ENCODE measurements around the gene UTP3.
A peak's percentile ranks its signal among the peaks of the same experiment; 100 is the strongest.
"Not testable (repeated sequence)": the region's sequence is repeated elsewhere in the genome, so short reads cannot be mapped to it uniquely, and the experiment has no call there.

The UTP3 gene, protein sequence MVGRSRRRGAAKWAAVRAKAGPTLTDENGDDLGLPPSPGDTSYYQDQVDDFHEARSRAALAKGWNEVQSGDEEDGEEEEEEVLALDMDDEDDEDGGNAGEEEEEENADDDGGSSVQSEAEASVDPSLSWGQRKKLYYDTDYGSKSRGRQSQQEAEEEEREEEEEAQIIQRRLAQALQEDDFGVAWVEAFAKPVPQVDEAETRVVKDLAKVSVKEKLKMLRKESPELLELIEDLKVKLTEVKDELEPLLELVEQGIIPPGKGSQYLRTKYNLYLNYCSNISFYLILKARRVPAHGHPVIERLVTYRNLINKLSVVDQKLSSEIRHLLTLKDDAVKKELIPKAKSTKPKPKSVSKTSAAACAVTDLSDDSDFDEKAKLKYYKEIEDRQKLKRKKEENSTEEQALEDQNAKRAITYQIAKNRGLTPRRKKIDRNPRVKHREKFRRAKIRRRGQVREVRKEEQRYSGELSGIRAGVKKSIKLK

DNA sequence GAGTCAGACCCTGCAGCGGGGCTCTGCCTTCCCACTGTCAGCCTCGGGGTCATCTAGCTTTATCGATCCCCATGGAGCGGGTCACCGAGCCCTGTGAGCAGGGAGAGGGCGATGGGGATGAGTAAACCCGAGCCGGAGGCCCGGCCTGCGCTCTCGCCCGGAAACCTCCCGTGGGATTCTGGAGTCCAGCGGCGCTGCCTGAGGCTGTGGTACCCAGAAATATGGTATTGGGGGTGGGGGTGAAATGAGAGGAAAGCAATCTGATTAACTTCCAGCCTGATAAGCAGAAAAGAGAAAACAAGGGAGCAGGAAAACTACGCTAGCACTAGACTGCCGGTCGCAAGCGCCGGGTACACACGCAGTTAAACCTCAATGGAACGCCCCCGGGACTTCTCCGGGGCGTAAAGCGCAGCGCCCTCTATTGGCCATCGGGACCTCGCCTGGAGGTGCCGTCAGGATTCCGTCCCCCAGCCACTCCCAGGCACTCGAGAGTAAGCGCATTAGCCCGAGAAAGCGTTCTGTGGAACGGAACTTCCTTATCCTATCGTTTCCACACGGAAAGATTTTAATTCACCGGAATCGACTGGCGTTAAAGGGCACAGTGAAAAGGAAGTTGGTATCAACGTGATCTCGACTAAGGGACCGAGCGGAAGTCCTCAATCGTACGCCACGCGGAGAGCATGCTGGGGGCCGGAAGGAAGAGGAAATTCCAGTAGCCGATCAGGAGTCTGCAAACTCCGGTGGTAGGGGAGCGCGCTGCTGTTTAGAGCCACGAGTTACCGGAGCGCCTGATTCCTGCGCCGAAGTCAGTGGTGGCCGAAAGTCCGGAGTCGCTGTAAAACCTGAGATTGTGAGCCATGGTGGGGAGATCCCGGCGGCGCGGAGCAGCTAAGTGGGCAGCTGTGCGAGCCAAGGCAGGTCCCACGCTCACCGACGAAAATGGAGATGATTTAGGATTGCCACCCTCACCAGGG is at the start of gene UTP3:
Gene UTP3, plus strand, starts transcription at position 712 of the 974 bp plus-strand sequence. Its CDS starts 146 bp downstream, at position 858.
- peak within 1 kb of the TSS; percentile 85 for H3K27ac ChIP-seq (ENCODE audit: low read length)
- H3K27me3 ChIP-seq (replicated peaks; ENCODE audit: insufficient read depth, low read length): no peaks in the 10 kb centered on the region
- peaks cover 8% of the 10 kb centered on the region for H3F3A ChIP-seq (ENCODE audit: insufficient read depth, low read length)
- H3K4me2 ChIP-seq (ENCODE audit: low read depth, low read length): peak within 1 kb of the TSS; percentile 86
- no peaks in the 10 kb centered on the region for H4K20me1 ChIP-seq (ENCODE audit: insufficient read depth, low read length)
- TF ChIP-seq EZH2 (optimal IDR thresholded peaks at IDR 0.05; ENCODE audit: low read depth, low read length): no peak
- TF ChIP-seq EZH2phosphoT487 (IDR thresholded peaks at IDR 0.05; ENCODE audit: low read length): no peak
- TF ChIP-seq, protein P1, sequence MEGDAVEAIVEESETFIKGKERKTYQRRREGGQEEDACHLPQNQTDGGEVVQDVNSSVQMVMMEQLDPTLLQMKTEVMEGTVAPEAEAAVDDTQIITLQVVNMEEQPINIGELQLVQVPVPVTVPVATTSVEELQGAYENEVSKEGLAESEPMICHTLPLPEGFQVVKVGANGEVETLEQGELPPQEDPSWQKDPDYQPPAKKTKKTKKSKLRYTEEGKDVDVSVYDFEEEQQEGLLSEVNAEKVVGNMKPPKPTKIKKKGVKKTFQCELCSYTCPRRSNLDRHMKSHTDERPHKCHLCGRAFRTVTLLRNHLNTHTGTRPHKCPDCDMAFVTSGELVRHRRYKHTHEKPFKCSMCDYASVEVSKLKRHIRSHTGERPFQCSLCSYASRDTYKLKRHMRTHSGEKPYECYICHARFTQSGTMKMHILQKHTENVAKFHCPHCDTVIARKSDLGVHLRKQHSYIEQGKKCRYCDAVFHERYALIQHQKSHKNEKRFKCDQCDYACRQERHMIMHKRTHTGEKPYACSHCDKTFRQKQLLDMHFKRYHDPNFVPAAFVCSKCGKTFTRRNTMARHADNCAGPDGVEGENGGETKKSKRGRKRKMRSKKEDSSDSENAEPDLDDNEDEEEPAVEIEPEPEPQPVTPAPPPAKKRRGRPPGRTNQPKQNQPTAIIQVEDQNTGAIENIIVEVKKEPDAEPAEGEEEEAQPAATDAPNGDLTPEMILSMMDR (IDR thresholded peaks at IDR 0.05; ENCODE audit: low read length): peak; percentile 97
- H3K4me3 ChIP-seq (ENCODE audit: low read length): peak within 1 kb of the TSS; percentile 72
- H3K9ac ChIP-seq (ENCODE audit: low read length): peak within 1 kb of the TSS; percentile 61
- H3K4me1 ChIP-seq (ENCODE audit: low read length): peaks cover 27% of the 10 kb centered on the region
- H3K36me3 ChIP-seq (replicated peaks; ENCODE audit: insufficient read depth, low read length): peaks cover 7% of the 10 kb centered on the region; the same call in 1 of the 2 replicates
- H3K9me3 ChIP-seq (replicated peaks; ENCODE audit: insufficient read depth, low read length): no peaks in the 10 kb centered on the region
- DNase-seq: peak; percentile 97
- H3K79me2 ChIP-seq (ENCODE audit: low read length): peaks cover 66% of the 10 kb centered on the region
- H2AFZ ChIP-seq (ENCODE audit: low read length): peak within 1 kb of the TSS; percentile 90
- H3K9me2 ChIP-seq (replicated peaks; ENCODE audit: insufficient read depth, low read length): no peaks in the 10 kb centered on the region

DNA sequence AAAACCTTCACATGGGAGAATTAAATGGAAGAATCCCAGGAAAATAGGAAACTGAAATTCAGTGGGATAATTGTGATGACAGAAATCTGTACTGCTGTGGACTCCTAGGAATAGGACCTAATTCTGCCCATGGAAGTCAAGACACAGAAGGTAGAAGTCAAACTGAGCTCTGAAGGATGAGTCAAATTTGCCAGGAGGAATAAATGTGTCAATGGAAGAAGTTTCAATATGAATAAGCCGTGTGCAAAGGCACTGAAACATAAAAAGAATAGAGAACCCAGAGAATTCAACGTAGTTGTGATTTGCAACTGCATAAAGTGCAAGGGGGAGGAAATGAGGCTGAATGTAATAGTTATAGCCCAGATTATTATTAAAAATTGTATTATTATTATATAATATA is 48.1 kb upstream of the UTP3 start:
- no peaks in the 10 kb centered on the region for H4K20me1 ChIP-seq (ENCODE audit: insufficient read depth, low read length)
- no peak overlapping the region for H3K9ac ChIP-seq (ENCODE audit: low read length)
- H3K9me3 ChIP-seq (replicated peaks; ENCODE audit: insufficient read depth, low read length): no peaks in the 10 kb centered on the region
- DNase-seq: no peak
- no peaks in the 10 kb centered on the region for H3K27me3 ChIP-seq (replicated peaks; ENCODE audit: insufficient read depth, low read length)
- no peaks in the 10 kb centered on the region for H3K36me3 ChIP-seq (replicated peaks; ENCODE audit: insufficient read depth, low read length)
- no peaks in the 10 kb centered on the region for H3K9me2 ChIP-seq (replicated peaks; ENCODE audit: insufficient read depth, low read length)
- no peak overlapping the region for H3K27ac ChIP-seq (ENCODE audit: low read length)
- H3K4me3 ChIP-seq (ENCODE audit: low read length): no peak overlapping the region
- H3F3A ChIP-seq (ENCODE audit: insufficient read depth, low read length): peaks cover 8% of the 10 kb centered on the region; the same call in 1 of the 2 replicates
- H3K4me2 ChIP-seq (ENCODE audit: low read depth, low read length): no peak overlapping the region
- TF ChIP-seq, protein P1 (IDR thresholded peaks at IDR 0.05; ENCODE audit: low read length): no peak
- TF ChIP-seq EZH2phosphoT487 (IDR thresholded peaks at IDR 0.05; ENCODE audit: low read length): no peak
- TF ChIP-seq EZH2 (optimal IDR thresholded peaks at IDR 0.05; ENCODE audit: low read depth, low read length): no peak
- no peak overlapping the region for H2AFZ ChIP-seq (ENCODE audit: low read length)
- H3K79me2 ChIP-seq (ENCODE audit: low read length): peaks cover 11% of the 10 kb centered on the region
- peaks cover 7% of the 10 kb centered on the region for H3K4me1 ChIP-seq (ENCODE audit: low read length)

DNA sequence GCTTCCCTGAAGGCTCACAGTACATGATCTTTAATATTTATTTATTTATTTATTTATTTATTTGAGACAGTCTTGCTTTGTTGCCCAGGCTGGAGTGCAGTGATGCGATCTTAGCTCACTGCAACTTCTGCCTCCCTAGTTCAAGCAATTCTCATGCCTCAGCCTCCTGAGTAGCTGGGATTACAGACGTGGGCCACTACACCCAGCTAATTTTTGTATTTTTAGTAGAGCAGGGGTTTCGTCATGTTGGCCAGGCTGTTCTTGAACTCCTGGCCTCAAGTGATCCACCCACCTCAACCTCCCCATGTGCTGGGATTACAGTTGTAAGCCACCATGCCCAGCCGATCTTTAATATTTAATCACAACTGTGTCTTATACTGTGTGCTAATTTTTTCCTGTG is 37.6 kb upstream of the UTP3 start:
- H3K9me2 ChIP-seq (replicated peaks; ENCODE audit: insufficient read depth, low read length); H4K20me1 ChIP-seq (ENCODE audit: insufficient read depth, low read length); H2AFZ ChIP-seq (ENCODE audit: low read length); H3K9ac ChIP-seq (ENCODE audit: low read length); H3K4me1 ChIP-seq (ENCODE audit: low read length); H3K4me3 ChIP-seq (ENCODE audit: low read length); H3K27me3 ChIP-seq (replicated peaks; ENCODE audit: insufficient read depth, low read length); H3K27ac ChIP-seq (ENCODE audit: low read length); H3K9me3 ChIP-seq (replicated peaks; ENCODE audit: insufficient read depth, low read length); DNase-seq; H3K4me2 ChIP-seq (ENCODE audit: low read depth, low read length): not testable (repeated sequence)
- H3K36me3 ChIP-seq (replicated peaks; ENCODE audit: insufficient read depth, low read length): peaks cover 30% of the 10 kb centered on the region
- H3F3A ChIP-seq (ENCODE audit: insufficient read depth, low read length): peaks cover 86% of the 10 kb centered on the region
- H3K79me2 ChIP-seq (ENCODE audit: low read length): peaks cover 23% of the 10 kb centered on the region

Data from MM.1S (cell line).